HG03457 (cell line): Measurements from ENCODE around the gene VPS16.
"Not testable (repeated sequence)": the region's sequence is repeated elsewhere in the genome, so short reads cannot be mapped to it uniquely, and the experiment has no call there.

Experiments
- ATAC-seq: cut with Tn5 transposase; IDR thresholded peaks from one replicate; pipeline ENCODE4 v1.9.1; 2021; ENCODE audit warnings: moderate number of reproducible peaks; ENCODE audit not compliant: unreplicated experiment

The VPS16 gene

DNA sequence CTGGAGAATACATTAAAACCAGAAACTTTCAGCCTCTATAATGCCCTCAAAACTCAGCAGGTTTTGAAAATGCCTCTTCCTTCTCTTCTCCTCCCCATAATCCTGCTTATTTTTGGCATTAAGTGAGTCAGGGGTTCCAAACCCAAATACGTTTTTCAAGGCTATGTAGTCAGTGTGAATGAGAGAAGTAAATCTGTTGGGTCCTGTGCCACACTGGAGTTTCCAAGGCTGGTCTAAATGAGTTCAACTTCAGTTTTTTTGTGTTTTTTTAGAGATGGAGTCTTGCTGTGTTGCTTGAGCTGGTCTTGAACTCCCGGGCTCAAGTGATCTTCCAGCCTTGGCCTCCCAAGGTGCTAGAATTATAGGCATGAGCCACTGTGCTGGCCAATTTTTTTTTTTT, 53.7 kb downstream of the VPS16 start:
- no peak for ATAC-seq

DNA sequence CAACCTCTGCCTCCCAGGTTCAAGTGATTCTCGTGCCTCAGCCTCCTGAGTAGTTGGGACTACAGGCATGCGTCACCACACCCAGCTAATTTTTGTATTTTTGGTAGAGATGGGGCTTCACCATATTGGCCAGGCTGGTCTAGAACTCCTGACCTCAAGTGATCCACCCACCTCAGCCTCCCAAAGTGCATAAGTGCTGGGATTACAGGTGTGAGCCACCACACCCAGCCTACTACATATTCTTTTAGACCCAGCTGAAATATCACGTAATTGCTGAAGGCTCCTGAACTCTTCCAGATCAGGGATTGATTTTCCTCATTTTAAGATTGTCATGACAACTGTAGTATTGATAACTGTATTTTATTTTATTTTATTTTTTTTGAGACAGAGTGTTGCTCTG, 54.6 kb downstream of the VPS16 start:
- ATAC-seq = not testable (repeated sequence)

DNA sequence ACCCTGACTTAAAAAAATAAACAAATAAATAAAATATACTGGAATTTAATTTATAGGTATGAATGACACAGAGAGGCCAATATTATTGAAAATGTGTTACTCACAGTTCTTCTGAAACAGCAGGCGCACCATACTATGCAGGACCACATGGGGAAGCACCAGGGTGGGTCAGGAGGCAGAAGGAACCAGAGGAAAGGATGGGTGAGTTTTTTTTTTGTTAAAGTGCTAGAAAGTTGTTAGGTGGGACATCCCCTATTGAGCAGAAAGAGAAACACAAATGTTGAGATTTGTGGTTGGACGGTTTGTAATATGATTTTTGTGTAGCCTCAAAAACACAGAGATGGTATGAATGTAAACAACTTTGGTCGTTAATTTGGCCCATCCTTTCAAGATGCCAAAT, 58.7 kb downstream of the VPS16 start:
- no peak for ATAC-seq

DNA sequence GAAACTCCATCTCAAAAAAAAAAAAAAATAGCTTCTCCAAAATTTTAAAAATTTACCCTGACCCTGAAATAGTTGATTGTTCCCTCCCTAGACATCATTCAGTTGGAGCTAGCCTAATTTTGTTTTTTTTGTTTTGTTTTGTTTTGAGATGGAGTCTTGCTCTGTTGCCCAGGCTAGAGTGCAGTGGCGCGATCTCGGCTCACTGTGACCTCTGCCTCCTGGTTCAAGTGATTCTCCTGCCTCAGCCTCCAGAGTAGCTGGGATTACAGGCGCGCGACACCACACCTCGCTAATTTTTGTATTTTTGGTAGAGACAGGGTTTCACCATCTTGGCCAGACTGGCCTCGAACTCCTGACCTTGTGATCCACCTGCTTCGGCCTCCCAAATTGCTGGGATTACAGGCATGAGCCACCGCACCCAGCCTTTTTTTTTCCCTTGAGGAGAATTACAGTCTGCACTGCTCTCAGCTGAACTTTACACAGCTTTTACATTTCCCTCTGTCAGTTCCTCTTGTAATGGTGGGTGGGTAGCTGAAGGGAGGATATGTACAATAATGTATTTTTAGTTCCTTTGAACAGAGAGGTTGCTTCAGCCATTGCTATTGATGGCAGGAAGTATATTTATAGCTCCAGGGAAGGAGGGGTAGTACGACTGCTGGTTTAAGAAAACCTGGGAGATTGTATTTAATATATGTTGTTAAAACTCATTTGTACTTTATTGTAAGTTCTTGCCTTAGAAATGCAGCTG, 60.5 kb downstream of the VPS16 start:
- no peak for ATAC-seq

DNA sequence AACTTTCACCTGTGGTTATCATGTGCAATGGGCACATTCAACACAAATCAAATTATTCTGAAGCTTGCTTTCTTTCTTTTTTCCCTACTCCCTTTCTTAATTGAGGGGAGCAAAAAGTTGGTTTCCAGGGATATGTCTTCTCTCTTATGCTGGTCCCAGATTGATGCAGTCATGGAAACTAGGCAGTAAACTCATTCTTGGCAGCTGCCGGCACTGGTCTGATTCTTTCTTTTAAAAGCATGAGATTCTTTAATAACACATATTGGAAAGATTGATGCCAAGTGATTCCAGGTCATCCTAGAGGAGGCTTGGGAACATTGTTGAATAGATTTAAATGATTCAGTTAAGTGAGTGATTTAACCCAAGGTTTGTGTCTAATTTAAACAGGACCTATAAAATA, 61.7 kb downstream of the VPS16 start:
- ATAC-seq = no peak

DNA sequence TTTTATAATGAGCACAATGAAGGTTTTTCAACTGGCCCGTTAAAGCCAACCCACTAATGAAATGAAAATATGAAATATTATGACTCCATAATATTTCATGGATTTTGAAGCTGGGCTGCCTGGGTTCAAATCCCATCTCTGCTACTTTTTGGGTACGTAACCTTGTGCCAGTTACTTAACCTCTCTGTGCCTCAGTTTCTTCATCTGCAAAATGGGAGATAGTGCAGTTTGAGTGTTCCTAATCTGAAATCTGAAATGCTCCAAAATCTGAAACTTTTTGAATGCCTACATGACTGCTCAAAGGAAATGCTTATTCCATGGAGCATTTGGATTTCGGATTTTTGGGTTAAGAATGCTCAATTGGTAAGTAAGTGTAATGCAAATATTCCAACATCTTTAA, 62.3 kb downstream of the VPS16 start:
- no peak for ATAC-seq

DNA sequence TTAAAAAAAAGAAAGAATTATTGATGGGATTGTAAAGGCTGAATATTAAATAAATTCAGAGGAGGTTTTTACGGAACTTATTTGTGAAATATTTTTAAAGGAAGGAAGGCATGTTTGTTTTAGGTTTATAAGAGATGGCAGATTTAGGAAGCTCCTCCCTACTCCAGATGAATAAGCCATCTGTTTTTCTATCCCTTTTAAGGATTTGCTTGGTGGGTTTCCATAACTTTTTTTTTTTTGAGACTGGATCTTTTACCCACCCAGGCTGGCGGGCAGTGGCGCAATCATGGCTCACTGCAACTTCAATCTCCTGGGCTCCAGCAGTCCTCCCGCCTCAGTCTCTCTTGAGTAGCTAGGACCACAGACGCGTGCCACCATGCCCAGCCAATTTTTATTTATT, 63.1 kb downstream of the VPS16 start:
- no peak for ATAC-seq

DNA sequence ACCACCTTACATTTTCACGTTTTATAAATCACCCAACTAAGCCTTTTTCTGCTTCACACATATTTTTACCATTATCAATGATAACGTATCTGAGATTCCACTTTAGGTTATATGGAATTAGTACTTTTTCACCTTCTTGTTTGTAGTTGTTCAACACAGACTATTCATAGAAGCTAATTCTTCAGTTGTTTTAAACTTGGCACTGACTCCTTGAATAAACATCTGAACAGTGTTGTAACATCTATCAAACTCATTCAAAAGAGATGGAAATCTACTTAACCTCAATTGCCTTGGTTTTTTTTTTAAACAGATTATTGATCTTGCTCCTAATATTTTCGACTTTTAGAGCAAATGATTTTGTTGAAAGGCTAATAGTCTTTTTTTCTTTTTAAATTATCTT, 67.0 kb downstream of the VPS16 start:
- no peak for ATAC-seq

DNA sequence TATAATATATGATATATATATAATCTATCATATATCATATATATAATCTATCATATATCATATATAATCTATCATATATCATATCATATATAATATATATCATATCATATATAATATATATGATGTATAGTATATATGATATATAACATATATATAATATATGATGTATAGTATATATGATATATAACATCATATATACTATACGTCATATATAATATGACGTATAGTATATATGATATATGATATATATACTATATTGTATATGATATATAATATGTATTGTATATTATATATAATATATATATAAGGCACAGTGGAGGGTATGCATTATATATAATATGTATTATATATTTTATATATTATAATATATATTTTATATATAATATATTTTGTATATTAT, 69.4 kb downstream of the VPS16 start:
- ATAC-seq = no peak

DNA sequence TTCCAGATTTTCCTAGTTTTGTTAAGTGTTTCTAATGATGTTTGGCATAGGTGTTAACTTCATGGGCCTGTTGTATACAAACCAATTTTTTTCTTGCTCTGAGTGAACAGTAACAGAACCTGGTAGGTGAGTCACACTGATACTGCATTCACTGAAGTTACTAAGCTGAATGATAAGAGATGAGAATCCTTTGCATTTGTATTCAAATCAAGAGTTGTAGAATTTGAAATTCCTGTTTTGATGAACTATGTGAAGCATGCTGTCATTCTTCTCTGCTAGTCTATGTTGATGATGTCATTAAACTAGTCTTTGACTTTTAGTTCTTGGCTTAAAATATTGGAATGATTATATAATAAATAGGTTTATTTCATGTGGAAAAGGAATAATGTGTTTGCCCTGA, 70.7 kb downstream of the VPS16 start:
- ATAC-seq = no peak

DNA sequence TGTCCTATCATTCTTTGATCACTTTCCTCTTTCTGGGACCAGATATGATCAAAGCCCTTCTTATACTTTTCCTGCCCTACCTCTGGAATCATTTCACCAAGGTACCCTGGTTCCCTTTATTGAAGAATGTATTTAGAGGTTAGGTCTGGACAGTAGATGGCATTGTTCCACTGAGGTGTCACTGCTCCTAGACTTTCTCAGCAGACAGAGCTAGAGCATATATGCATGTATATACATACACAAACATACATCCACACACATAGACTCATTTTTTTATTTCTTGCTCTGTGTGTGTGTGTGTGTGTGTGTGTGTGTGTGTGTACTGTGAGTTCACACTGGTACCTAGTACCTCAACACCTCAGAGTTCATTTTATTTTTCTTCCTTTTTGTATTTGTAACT, 73.6 kb downstream of the VPS16 start:
- no peak for ATAC-seq
